Thyroid gland (tissue), 4 donors: ENCODE results near the gene LHCGR. TPM values are rescaled to one million over a fixed set of nuclear protein-coding genes. Genes with fewer than 3 reads are reported as not detected.

Experiments
- DNase-seq, 2 donors: peaks; one replicate each; pipeline ENCODE4 v3.0.0-alpha.2; 2019
- H3K27ac ChIP-seq, 3 donors: fragments of 200-600 bp; sonication (generic); 1 replicate in 2 of 3; 2 replicates in 1 of 3; pipeline ENCODE4 v1.5.1; 2016 to 2019; ENCODE audit warnings: mild to moderate bottlenecking in 1 of 3, moderate library complexity in 1 of 3
- H3K27me3 ChIP-seq: fragments of 200-600 bp; sonication (generic); one replicate; pipeline ENCODE4 v1.5.1; 2019
- H3K36me3 ChIP-seq, 2 donors: fragments of 200-600 bp; sonication (generic); one replicate each; pipeline ENCODE4 v1.5.1; 2016 to 2019
- H3K4me1 ChIP-seq, 2 donors: fragments of 200-600 bp; sonication (generic); one replicate each; pipeline ENCODE4 v1.5.1; 2017 to 2019
- H3K4me3 ChIP-seq, 3 donors: fragments of 200-600 bp; sonication (generic); replicated peaks in 1 of 3; 1 replicate in 2 of 3; 2 replicates in 1 of 3; pipeline ENCODE4 v1.5.1; 2016; ENCODE audit warnings: mild to moderate bottlenecking in 1 of 3
- H3K9me3 ChIP-seq: fragments of 200-600 bp; sonication (generic); one replicate; pipeline ENCODE4 v1.5.1; 2017
- POLR2A ChIP-seq, 2 donors: fragments of 450-650 bp; IDR thresholded peaks; one replicate each; pipeline ENCODE4 v1.6.1; 2017; ENCODE audit warnings: antibody characterized with exemption in 2 of 2, mild to moderate bottlenecking in 2 of 2, moderate library complexity in 1 of 2
- WGBS, 2 donors: methylation state at CpG; one replicate each; pipeline ENCODE4 v1.1.5; 2017; 5-methylcytosine and 5-hydroxymethylcytosine counted together
- intact Hi-C: fragments of 100-400 bp; cut with DNase I; formaldehyde crosslinking; loops from one replicate; pipeline ENCODE4 v1.15.1; 2023
- total RNA-seq, 4 donors: library from RNA; depleted of rRNA; stranded (reverse); fragments of >200 nt; gene quantifications; one replicate each; pipeline ENCODE4 v1.2.3, GENCODE V29; 2016
- TF ChIP-seq, protein P1 (sequence below), 6 experiments: fragments of 200-600 bp in 3 of 6; fragments of 450-650 bp in 3 of 6; sonication (generic) in 3 of 6; IDR thresholded peaks; one replicate each; pipeline ENCODE4 v1.5.1; 2016 to 2019; ENCODE audit warnings: antibody characterized with exemption in 6 of 6, mild to moderate bottlenecking in 2 of 6, inconsistent platforms in 1 of 6, moderate library complexity in 1 of 6

The LHCGR gene
- total RNA-seq, 4 donors from 2014 or later: 0.59 to 1.7 (median 1.1) TPM

DNA sequence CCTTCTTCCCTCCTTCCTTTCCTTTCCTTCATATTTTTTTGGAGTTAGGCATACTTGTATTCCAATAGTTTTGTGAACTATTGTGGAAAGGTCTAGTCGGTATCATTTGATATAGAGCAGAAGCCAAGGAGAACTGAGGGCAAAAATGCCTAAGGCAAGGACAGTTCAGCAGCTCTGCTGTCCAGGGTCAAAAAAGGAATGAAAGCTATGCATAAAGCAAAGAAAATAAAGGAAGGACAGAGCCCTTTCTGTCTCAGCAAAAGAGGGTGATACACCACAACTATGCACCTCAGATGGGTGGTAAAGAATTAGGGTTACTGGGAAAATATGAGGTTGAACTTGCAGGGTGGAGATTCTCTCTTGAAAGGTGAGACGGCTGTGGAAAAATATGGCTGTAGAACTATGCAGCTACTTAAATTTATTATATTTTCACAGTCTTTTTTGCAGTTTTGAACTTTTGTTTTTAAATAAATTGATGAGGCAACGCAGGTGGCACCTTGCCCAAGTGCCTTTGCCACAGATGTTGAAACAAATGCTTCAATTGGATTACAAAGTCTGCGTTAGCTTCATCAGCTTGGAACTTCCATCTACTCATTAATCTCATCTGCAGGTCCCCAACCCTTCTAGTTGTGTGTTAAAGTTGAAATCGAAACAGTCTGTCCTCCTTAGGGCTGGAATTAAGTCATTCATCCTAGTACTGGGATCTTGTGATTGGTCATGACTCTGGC lies 20.8 kb downstream of the LHCGR start:
- no peak overlapping the region for H3K27ac ChIP-seq
- no peaks in the 10 kb centered on the region for H3K9me3 ChIP-seq
- intact Hi-C loops: no loop called here
- TF ChIP-seq POLR2A (IDR thresholded peaks at IDR 0.05): no peak
- TF ChIP-seq, protein P1, sequence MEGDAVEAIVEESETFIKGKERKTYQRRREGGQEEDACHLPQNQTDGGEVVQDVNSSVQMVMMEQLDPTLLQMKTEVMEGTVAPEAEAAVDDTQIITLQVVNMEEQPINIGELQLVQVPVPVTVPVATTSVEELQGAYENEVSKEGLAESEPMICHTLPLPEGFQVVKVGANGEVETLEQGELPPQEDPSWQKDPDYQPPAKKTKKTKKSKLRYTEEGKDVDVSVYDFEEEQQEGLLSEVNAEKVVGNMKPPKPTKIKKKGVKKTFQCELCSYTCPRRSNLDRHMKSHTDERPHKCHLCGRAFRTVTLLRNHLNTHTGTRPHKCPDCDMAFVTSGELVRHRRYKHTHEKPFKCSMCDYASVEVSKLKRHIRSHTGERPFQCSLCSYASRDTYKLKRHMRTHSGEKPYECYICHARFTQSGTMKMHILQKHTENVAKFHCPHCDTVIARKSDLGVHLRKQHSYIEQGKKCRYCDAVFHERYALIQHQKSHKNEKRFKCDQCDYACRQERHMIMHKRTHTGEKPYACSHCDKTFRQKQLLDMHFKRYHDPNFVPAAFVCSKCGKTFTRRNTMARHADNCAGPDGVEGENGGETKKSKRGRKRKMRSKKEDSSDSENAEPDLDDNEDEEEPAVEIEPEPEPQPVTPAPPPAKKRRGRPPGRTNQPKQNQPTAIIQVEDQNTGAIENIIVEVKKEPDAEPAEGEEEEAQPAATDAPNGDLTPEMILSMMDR (IDR thresholded peaks at IDR 0.05): no peak
- H3K4me3 ChIP-seq: no peak overlapping the region
- no peaks in the 10 kb centered on the region for H3K27me3 ChIP-seq
- 72 to 80% methylated on average over 5 of the region's 5 CpGs for WGBS, 2 donors
- peaks cover 7 to 8% of the 10 kb centered on the region in 2 donors for H3K4me1 ChIP-seq
- H3K36me3 ChIP-seq: no peaks in the 10 kb centered on the region
- peak in 1 of 2 donors; percentile 9 for DNase-seq

DNA sequence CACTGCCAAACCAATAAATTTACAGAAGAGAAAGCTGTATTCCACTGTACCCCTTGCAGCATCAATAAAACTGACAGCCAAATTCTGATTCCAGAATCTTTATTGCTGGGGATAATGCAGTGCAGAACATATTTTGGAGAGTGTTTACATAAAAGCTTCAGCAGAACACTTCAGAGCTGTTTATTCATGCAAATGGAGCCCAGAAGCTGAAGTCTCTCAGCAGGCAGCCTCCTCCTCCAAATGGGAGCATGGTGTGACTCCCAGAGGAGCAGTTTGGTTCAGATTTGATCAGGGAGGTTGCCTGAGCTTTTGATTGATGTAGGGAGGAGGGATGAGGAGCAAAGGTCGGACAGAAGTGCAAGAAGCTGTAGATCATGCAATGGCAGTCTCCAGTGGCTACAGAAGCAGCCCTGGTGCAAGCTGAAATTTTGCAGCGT lies 22.4 kb downstream of the LHCGR start:
- DNase-seq: no peak
- Histone ChIP-seq H3K9me3 (no peaks in the 10 kb centered on the region), H3K27me3 (no peaks in the 10 kb centered on the region), H3K4me1 (peaks cover 24% of the 10 kb centered on the region in 2 donors), H3K27ac (no peak overlapping the region), H3K36me3 (no peaks in the 10 kb centered on the region), H3K4me3 (no peak overlapping the region)
- TF ChIP-seq, protein P1 (IDR thresholded peaks at IDR 0.05): no peak
- no peak for TF ChIP-seq POLR2A (IDR thresholded peaks at IDR 0.05)
- 48 to 65% methylated on average over 2 of the region's 2 CpGs for WGBS, 2 donors
- intact Hi-C loops: no loop called here

DNA sequence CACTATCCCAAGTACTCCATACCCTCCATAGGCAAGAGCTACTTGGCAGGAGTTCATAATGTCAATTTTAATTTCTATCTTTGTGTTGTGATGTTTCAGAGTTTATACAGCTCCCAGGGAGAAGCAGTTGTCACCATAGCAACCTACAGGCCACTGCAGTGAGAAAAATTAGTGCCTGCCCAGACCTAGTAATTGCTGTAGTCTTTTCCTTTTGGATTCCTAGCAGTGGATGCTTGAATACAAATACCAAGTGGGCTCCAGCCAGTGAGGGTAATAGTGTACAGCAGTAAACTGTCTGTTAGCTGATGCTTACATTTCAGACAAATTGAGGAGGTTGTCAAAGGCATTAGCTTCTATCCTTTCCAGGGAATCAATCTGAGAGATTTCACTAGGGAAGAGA lies 26.7 kb downstream of the LHCGR start:
- Histone ChIP-seq H3K27me3 (no peaks in the 10 kb centered on the region), H3K27ac (peak overlapping the region; percentile 21 to 74 (median 69)), H3K36me3 (no peaks in the 10 kb centered on the region), H3K9me3 (no peaks in the 10 kb centered on the region), H3K4me1 (peaks cover 24 to 39% of the 10 kb centered on the region in 2 donors), H3K4me3 (no peak overlapping the region)
- DNase-seq: no peak
- intact Hi-C loops: loop anchor here (10.0 kb wide), 1 partner anchor 124 kb away; no protein-coding TSS in a partner anchor
- TF ChIP-seq POLR2A (IDR thresholded peaks at IDR 0.05): no peak
- TF ChIP-seq, protein P1 (IDR thresholded peaks at IDR 0.05): no peak

DNA sequence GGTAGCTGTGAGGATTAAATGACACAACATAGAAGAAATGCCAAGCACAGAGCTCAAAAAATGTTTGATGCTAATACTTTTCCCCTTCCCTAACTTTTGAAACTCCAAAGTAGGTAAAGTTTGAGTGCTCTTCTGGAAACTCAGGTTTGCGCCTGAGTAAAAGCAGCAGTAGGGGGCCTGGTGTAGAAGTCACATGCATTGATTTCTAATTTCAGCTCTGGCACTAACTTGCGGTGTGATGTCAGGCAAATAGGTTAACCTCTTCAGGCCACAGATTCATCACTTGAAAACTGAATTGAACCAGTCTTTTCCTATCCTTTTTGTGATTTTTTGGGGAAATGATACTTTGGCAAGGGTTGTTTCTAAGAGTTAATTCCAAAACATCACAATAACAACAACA lies 27.2 kb downstream of the LHCGR start:
- Histone ChIP-seq H3K27ac (peak overlapping the region; percentile 26 to 74 (median 69)), H3K4me1 (peaks cover 24 to 39% of the 10 kb centered on the region in 2 donors), H3K9me3 (no peaks in the 10 kb centered on the region), H3K36me3 (no peaks in the 10 kb centered on the region), H3K4me3 (no peak overlapping the region), H3K27me3 (no peaks in the 10 kb centered on the region)
- DNase-seq: peak; percentile 60 to 61
- intact Hi-C loops: loop anchor here (10.0 kb wide), 1 partner anchor 123 kb away; no protein-coding TSS in a partner anchor
- TF ChIP-seq, protein P1 (IDR thresholded peaks at IDR 0.05): no peak
- no peak for TF ChIP-seq POLR2A (IDR thresholded peaks at IDR 0.05)
- WGBS, 2 donors: 33 to 45% methylated on average over 2 of the region's 2 CpGs

DNA sequence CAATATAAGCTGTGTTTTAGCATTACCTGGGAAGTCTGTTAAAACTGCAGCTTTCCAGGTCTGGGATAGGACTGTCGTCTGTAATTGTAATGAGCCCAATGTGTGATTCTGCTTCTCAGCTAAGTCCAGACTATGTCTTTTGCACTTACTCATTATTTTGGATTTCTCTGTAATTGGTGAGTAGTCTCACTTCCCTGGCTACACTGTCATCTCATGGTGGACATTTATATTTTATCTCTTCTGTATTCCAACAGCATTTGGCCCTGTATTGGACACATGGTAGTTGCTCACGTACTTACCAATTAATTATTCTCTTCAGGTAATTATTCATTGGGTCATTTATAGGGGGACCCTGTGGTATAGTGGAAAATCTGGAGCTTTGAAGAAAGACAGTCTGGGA lies 28.0 kb downstream of the LHCGR start:
- intact Hi-C loops: loop anchor here (10.0 kb wide), 1 partner anchor 123 kb away; no protein-coding TSS in a partner anchor
- no peaks in the 10 kb centered on the region for H3K36me3 ChIP-seq
- no peak for DNase-seq
- 80 to 85% methylated on average over 2 of the region's 2 CpGs for WGBS, 2 donors
- no peaks in the 10 kb centered on the region for H3K9me3 ChIP-seq
- no peaks in the 10 kb centered on the region for H3K27me3 ChIP-seq
- H3K27ac ChIP-seq: peak overlapping the region; percentile 26 to 74 (median 69)
- TF ChIP-seq, protein P1 (IDR thresholded peaks at IDR 0.05): peak in 1 of 6 experiments; percentile 21
- TF ChIP-seq POLR2A (IDR thresholded peaks at IDR 0.05): no peak
- H3K4me1 ChIP-seq: peaks cover 24 to 45% of the 10 kb centered on the region in 2 donors
- H3K4me3 ChIP-seq: no peak overlapping the region
